C4-2B (cell line): Measurements from ENCODE around the gene SLC6A12.

ENCODE experiments used
- H3K27ac ChIP-seq: fragments of 450-650 bp; 2 replicates; pipeline ENCODE4 v1.5.1; 2017
- ZFX ChIP-seq: fragments of 450-650 bp; IDR thresholded peaks from 2 replicates; pipeline ENCODE4 v1.6.1; 2017
- TF ChIP-seq, protein P1 (sequence below): fragments of 450-650 bp; conservative IDR thresholded peaks from 2 replicates; pipeline ENCODE4 v1.5.1; 2017; ENCODE audit warnings: mild to moderate bottlenecking

SLC6A12 gene

DNA sequence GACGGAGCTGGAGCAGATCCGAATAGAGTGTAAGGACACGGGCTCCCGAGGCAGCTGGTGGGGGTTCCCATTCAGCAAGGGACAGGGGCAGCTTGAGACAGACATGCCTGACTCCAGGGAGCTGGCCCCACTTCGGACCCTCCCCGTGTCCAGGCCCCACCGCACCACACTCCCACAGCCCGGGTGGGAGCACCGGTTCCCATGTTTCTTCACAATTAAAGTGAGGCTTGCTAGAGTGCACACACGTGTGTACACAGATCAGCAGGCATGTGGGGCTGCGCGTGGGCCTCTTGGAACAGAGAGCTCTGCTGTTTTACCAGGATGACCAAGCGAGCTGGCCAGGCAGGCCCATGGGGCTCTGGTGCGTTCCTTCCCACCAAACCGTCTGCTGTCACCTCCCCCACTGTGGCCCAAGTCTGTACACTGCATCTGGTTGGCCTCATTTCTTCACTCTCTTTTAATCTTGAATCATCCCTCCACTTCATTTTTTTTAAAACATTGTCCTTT is 48.0 kb downstream of the SLC6A12 start:
- TF ChIP-seq, protein P1, sequence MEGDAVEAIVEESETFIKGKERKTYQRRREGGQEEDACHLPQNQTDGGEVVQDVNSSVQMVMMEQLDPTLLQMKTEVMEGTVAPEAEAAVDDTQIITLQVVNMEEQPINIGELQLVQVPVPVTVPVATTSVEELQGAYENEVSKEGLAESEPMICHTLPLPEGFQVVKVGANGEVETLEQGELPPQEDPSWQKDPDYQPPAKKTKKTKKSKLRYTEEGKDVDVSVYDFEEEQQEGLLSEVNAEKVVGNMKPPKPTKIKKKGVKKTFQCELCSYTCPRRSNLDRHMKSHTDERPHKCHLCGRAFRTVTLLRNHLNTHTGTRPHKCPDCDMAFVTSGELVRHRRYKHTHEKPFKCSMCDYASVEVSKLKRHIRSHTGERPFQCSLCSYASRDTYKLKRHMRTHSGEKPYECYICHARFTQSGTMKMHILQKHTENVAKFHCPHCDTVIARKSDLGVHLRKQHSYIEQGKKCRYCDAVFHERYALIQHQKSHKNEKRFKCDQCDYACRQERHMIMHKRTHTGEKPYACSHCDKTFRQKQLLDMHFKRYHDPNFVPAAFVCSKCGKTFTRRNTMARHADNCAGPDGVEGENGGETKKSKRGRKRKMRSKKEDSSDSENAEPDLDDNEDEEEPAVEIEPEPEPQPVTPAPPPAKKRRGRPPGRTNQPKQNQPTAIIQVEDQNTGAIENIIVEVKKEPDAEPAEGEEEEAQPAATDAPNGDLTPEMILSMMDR = no peak
- TF ChIP-seq ZFX = no peak
- no peak overlapping the region for H3K27ac ChIP-seq

DNA sequence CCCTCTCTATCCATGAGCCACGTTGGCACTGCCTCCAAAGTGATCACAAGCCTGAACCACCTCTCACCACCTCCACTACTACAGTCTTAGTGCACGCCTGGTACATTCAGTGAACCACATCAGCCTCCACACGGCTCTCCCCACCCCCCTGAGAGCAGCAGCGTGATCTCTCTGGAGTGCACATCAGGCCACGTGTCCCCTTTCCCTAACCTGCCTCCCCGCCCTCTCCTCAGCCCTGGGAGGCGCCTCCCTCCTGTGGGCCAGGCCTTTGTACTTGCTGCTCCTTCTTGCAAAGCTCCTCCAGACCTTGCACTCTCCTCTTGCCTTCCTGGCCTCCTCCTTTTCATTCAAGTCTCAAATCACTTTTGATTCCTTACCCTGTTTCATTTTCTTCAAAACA is 49.8 kb downstream of the SLC6A12 start:
- no peak overlapping the region for H3K27ac ChIP-seq
- TF ChIP-seq, protein P1 = no peak
- TF ChIP-seq ZFX = no peak

DNA sequence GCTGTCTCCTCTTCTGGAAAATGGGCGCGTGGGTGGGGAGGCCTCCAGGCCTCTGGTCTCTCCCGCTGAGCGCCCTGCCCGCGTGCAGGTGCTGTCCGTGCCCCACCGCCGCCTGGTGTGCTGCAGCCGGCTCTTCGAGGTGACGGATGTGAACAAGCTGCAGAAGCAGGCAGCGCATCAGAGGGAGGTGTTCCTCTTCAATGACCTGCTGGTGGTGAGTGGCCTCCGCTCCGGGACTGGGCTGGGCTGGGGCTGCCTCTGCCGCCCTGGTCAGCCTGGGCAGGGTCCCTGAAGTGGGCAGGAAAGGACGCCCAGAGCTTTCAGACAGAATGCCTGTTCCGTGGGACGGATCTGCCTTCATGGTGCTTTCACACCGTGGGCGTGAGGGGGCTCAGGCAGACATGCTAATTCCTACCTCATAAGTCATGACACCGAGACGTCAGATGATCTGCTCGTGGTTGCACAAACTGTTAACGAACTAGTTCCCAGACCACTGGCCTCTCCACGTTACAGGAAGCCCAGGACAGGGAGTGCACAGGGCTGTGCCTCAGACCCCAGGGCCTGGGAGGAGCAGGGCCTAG is 50.5 kb downstream of the SLC6A12 start:
- TF ChIP-seq ZFX = no peak
- TF ChIP-seq, protein P1 = no peak
- H3K27ac ChIP-seq = no peak overlapping the region

DNA sequence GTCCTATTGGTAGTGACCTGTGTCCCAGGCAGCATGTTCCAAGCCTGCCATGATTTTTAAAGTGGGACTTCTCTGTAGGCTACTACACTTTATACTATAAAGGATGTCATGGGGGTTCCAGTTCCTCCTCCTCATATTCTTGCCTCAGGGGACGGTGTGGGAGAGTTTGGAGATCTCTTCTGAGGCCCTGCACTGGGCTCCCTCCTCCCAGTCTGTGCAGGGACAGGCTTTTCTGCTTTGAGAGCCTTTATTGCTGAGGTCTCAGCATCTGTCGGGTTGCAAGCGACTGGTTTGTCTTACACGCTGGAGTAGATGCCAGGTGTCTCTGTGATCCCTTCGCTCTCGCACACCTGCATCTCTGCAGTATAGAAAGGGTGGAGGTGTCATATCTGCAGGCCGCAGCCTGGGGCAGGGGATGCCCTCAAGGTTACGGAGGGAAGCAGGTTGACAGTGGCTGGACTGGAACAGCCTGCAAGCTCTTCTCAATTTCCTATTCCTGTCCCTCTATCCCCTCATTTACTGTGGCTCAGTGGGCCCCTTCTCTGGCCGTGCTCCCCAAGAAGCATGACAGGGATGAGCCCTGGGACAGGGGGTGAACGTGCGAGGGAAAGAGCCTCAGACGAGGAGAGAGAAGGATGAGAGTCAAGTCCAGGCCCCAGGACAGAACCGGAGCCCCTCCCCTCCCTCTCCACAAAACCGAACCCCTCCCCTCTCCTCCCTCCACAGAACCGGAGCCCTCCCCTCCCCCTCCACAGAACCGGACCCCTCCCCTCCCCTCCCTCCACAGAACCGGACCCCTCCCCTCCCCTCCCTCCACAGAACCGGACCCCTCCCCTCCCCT is 51.3 kb downstream of the SLC6A12 start:
- TF ChIP-seq, protein P1 = no peak
- TF ChIP-seq ZFX = no peak

DNA sequence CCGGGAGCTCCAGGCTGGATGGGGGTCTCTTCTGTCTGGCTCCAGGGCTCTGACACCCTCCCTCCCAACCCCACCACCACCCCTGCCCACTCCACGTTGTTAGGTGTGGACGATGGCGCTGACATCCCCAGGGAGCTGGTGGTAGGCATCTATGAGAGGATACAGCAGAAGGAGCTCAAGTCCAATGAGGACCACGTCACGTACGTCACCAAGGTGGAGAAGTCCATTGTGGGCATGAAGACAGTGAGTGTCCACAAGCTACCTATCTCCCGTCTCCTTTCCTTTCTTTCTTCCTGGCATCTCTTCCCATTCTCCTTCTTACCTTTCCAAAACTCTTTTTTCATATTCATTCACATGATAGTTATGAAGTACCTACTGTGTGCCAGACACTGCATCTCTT is 52.1 kb downstream of the SLC6A12 start:
- H3K27ac ChIP-seq = no peak overlapping the region
- TF ChIP-seq ZFX = no peak
- TF ChIP-seq, protein P1 = no peak

More for the DNA sequence above, 51.3 kb downstream of the SLC6A12 start:
- no peak overlapping the region for H3K27ac ChIP-seq

DNA sequence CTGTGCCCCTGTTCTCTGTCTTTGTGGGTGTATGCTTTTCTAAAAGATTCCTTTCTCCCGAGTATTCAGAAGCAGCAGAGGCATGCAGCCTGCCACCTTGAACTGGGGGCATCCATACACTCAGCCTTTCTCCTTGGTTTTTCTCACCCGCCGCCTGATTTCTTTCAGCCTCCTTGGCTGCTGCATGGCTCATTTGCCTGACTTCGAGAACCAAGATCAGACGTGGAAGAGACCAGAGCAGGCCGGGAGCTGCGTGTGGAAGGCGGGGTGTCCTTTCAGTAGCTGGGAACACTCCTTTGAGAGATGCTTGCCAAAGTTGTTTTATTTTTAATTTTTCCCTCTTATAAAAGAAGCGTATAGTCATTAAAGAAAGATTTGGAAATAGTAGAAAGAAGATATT is 53.1 kb downstream of the SLC6A12 start:
- H3K27ac ChIP-seq = no peak overlapping the region
- TF ChIP-seq ZFX = no peak
- TF ChIP-seq, protein P1 = no peak

DNA sequence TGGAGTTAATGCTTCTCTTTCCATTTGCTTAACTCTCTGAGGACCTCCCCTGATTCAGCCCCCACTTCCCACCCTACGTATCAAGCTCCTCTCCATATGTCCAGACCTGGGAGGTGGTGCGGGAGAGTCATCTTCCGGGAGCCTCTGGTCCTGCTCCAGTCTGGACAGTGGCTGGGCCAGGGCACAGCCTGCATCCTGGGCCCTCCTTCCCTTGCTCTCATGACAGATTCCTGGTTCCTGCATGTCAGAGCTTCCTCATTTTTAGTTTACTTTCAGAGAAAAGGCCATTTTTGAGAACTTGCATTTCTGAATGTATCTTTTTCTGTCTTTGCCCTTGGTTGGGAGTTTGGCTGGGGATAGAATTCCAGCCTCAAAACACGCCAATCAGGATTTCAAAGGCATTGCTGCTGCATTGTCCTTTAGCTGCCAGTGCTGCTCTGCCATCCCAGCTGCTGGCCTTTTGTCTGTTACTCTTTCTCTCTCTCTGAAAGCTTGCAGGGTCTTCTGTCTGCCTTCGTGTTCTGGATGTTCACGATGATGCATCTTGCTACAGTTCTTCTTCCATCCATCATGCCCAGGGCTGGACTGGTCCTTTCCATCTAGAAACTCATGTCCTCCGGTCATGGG is 54.7 kb downstream of the SLC6A12 start:
- no peak for TF ChIP-seq ZFX
- TF ChIP-seq, protein P1 = no peak
- H3K27ac ChIP-seq = no peak overlapping the region
